HG03025 (cell line): ENCODE measurements around the gene TEPSIN.

Experiments used
- ATAC-seq: cut with Tn5 transposase; IDR thresholded peaks from one replicate; pipeline ENCODE4 v1.9.1; 2021; ENCODE audit warnings: mild to moderate bottlenecking, moderate library complexity; ENCODE audit not compliant: unreplicated experiment, low FRiP score

Gene TEPSIN

GRCh38 chr17:81189016-81189415, 49.8 kb downstream of the TEPSIN start:
- no peak for ATAC-seq

GRCh38 chr17:81188491-81188840, 50.4 kb downstream of the TEPSIN start:
- no peak for ATAC-seq

GRCh38 chr17:81187586-81188490, 51.0 kb downstream of the TEPSIN start:
- no peak for ATAC-seq

GRCh38 chr17:81187120-81187519, 51.7 kb downstream of the TEPSIN start:
- no peak for ATAC-seq

GRCh38 chr17:81186203-81186602, 52.7 kb downstream of the TEPSIN start:
- ATAC-seq: no peak

- no peak for ATAC-seq
Measured at GRCh38 chr17:81184555-81184954, 54.3 kb downstream of the TEPSIN start.

GRCh38 chr17:81183807-81184206, 55.0 kb downstream of the TEPSIN start:
- ATAC-seq: no peak

GRCh38 chr17:81183316-81183715, 55.5 kb downstream of the TEPSIN start:
- ATAC-seq: no peak

GRCh38 chr17:81182596-81182995, 56.3 kb downstream of the TEPSIN start:
- no peak for ATAC-seq

- ATAC-seq: no peak
Measured at GRCh38 chr17:81181811-81182185, 57.1 kb downstream of the TEPSIN start.

GRCh38 chr17:81180836-81181810, 57.7 kb downstream of the TEPSIN start:
- ATAC-seq: no peak

GRCh38 chr17:81179861-81180260, 59.0 kb downstream of the TEPSIN start:
- no peak for ATAC-seq

GRCh38 chr17:81179220-81179619, 59.6 kb downstream of the TEPSIN start:
- no peak for ATAC-seq
